HPDE6-E6E7 (cell line): ENCODE results near the gene TPRG1L.

ENCODE experiments used
- DNase-seq: peaks from one replicate; pipeline ENCODE4 v3.0.0; 2011; ENCODE audit warnings: missing footprints; ENCODE audit errors: extremely low spot score

Gene TPRG1L

GRCh38 chr1:3645247-3645646 lies 20.4 kb downstream of the TPRG1L start:
- DNase-seq = no peak

- DNase-seq = no peak
Observed at GRCh38 chr1:3645666-3646355, 21.0 kb downstream of the TPRG1L start.

GRCh38 chr1:3646596-3646995 lies 21.8 kb downstream of the TPRG1L start:
- DNase-seq = no peak

DNA sequence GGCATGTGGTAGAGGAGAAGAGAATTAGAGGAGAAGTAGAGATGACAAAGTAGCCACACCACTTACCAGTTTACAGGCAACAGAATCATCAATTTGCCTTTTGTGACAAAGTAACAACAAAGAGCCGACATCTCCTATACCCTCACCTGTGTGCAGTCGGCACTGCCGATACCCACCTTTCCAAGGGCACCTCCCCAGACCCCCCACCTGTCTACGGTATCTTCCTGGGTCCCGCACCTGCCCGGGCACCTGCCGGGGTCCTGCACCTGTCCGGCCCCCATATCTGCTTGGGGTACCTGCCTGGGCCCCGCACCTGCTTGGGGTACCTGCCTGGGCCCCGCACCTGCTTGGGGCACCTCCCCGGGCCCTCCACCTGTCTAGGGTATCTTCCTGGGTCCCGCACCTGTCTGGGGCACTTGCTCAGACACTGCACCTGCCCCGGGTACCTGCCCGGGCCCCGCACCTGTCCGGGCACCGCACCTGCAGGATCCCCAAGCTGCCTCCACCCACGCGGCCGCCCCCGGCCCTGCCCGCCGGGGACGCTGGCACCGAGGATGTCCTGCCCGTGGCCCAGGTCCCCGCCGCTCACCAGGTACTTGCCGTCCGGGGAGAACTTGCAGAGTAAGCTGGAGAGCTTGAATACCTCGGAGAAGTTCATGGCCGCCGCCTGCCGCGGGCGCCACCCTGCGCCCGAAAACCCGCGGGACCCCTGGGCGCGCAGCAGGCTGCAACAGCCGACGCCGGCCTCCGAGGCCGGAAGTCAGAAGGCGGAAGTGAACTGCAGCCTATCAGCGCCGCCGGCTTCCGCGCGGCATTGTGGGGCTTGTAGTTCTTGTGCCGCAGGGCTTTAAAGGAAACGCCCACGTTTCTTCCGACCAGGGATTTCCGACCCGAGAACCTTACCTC lies 24.8 kb downstream of the TPRG1L start, which contains the start of gene WRAP73:
Gene WRAP73 (minus strand): TSS at position 762 of the 906 bp plus-strand sequence. CDS start 104 bp downstream, at position 658.
- DNase-seq = peak; percentile 90

- no peak for DNase-seq
Observed at GRCh38 chr1:3650248-3651025, 25.6 kb downstream of the TPRG1L start.

DNA sequence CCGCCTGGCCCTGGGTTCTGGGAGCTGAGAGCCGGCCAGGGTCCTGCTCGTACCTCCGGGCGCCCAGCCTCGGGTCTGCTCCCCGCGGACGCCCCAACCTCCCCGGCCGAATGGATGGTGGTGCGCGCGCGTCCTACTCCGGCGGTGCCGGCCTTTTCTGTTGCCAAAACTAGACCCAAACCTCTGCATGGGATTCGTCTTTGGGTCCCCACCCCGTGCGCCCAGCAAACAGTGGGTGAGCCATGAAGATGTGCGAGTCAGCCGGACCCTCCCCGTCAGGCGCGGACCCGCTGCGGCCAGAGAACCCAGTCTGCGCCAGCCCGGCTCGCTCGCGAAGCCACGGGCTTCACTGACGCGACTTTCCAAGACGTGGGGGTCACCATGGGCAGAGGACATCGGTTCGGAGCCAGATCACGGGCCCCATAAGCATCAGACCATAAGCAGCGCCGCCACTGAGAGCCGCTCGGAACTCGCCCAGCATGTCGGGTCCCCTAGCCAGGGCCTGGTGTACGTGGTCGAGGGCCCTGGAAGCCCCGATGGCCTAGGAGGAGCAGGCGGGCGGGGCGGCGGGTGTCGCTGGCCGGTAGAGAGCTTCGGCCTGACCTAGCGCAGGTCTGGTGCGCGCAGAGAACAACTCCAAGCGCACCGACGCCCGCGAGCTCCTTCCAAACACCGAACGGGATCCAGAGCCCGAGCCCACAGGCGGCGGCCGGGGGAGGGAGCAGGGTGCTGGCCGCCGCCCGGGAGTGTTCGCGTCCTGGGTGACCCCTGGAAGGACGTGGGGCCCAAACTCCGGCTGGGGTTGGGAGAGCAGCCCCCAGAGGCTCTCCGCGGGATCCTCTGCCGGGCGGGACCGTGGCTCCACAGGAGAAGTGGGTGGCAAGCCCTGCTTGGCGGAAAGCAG lies 26.5 kb downstream of the TPRG1L start:
- DNase-seq = no peak

DNA sequence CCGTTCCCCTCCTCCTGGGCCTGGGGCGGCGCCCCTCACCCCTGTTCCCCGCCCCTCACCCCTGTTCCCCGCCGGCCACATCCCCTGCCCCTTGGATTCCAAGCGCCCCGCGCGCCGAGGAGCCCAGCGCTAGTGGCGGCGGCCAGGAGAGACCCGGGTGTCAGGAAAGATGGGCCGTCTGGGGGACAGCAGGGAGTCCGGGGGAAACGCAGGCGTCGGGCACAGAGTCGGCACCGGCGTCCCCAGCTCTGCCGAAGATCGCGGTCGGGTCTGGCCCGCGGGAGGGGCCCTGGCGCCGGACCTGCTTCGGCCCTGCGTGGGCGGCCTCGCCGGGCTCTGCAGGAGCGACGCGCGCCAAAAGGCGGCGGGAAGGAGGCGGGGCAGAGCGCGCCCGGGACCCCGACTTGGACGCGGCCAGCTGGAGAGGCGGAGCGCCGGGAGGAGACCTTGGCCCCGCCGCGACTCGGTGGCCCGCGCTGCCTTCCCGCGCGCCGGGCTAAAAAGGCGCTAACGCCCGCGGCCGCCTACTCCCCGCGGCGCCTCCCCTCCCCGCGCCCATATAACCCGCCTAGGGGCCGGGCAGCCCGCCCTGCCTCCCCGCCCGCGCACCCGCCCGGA lies 27.2 kb downstream of the TPRG1L start, which contains the start of gene TP73:
Gene TP73 (plus strand): TSS at position 587 of the 618 bp plus-strand sequence. CDS start 29,850 bp downstream, outside the sequence.
- DNase-seq = no peak

- no peak for DNase-seq
Observed at GRCh38 chr1:3652548-3653285, 27.9 kb downstream of the TPRG1L start.

- DNase-seq = no peak
Observed at GRCh38 chr1:3653286-3653618, 28.4 kb downstream of the TPRG1L start.

DNA sequence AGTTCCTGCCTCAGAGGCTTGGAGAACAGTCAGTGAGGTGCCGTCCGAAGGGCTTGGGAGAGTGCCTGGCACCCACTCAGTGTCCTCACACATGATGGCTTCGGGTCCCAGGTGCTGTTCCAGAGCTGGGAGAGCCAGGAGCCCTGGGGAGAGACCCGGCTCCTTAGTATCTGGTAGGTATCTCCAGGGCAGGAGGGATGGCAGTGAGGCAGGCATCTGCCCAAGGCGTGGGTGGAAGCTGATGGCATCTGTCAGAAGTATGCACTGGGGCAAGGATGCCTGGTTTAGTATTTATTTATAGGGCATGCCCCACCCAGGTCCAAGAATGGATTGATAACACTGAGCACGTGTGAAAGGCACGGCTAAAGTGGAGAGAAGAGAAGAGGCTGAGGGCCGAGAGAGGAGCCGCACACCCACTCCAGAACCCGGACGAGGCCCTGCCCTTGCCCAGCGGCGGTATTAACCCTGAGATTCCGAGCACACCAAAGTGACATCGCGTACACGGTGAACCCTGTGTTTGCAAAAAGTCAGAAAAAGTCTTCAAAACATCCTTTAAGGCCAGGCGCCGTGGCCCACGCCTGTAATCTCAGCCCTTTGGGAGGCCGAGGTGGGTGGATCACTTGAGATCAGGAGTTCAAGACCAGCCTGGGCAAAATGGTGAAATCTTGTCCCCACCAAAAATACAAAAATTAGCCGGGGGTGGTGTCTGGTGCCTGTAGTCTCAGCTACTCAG lies 29.9 kb downstream of the TPRG1L start:
- no peak for DNase-seq

- DNase-seq = no peak
Observed at GRCh38 chr1:3656450-3657095, 31.8 kb downstream of the TPRG1L start.

DNA sequence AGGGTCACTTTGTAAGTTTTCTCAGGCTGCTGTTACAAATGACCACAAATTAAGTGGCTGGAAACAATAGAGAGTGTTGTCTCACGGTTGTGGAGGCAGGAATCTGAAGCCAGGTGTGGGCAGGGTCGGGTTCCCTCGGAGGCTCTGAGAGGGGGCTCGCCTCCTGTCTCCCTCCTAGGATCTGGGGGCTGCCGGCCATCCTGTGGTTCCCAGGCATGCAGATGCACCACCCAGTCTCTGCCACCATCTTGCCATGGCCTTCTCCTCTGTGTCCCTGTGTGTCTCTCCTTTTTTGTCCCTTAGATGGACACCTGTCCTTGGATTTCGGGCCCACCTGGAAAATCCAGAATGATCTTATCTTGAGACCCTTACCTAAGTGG lies 32.3 kb downstream of the TPRG1L start:
- DNase-seq = no peak

DNA sequence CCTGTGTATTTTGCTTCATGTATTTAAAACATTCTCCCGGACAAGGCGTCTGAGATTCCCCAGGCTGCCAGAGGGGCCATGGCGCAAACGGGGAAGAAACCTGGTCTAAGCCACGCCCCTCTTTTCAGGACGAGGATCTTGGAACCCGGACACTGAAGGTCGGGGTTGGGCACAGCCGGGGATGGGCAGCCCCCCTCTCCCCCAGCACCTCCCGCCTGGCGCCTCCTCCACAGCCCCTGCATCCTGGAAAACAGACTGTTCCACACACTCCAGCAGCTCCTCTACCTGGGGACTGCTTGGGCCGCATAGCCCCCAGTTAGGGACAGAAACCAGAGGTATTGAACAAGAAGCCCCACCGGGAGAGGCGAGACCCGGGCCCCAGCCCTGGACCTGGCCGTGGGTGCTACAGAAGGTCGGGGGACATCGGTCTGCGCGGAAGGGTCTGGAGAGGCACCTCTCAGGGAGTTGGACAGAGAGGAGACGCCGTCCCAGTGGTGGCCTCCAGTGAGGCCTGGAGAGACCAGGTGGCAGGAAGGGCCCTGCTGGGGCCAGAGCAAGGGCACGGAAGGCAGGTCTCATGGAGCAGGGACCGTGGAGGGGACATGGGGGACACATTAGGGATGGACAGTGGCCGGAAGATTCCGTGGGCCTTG lies 32.9 kb downstream of the TPRG1L start:
- no peak for DNase-seq

- no peak for DNase-seq
Observed at GRCh38 chr1:3658231-3658615, 33.4 kb downstream of the TPRG1L start.

GRCh38 chr1:3659093-3659492 lies 34.3 kb downstream of the TPRG1L start:
- DNase-seq = no peak

DNA sequence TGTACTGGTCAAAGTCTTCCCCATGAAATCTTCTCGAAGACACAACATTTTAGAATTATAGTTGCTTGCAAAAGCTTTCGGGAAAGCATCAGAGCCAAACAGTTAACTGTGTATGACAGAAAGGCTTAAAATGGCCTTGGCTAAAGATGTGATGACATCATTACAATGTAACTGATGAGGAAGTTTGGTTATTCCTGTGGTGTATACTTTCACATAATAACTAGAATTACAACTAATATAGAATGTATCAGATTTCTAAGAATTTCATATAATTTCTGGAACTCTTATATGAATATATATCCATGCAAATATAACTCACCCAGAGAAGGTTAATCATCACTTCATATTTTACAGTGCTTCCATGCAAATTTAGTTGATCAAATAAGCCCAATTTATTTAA lies 35.9 kb downstream of the TPRG1L start:
- no peak for DNase-seq

GRCh38 chr1:3661631-3662030 lies 36.8 kb downstream of the TPRG1L start:
- DNase-seq = no peak

- no peak for DNase-seq
Observed at GRCh38 chr1:3662080-3662671, 37.4 kb downstream of the TPRG1L start.
